ENCODE data around the gene RPS6KB1. TPM values are rescaled to one million over a fixed set of nuclear protein-coding genes. Genes with fewer than 3 reads are reported as not detected.

The RPS6KB1 gene
- total RNA-seq, 1 donor from 2014 or later, result 20.3 TPM

- Histone ChIP-seq H3K27me3 (ENCODE audit: low read depth) (no peaks in the 10 kb centered on the region), H3K9me3 (replicated peaks) (no peaks in the 10 kb centered on the region), H3K27ac (replicated peaks) (no peak overlapping the region), H3K36me3 (peaks cover 15% of the 10 kb centered on the region), H3K4me1 (peaks cover 7% of the 10 kb centered on the region), H3K4me3 (no peak overlapping the region)
- no peak for TF ChIP-seq CTCF (IDR thresholded peaks at IDR 0.05; ENCODE audit: borderline replicate concordance)
- intact Hi-C loops (cut with micrococcal nuclease), result no loop called here
- no peak for DNase-seq
Measured at GRCh38 chr17:59856859-59857794, 35.8 kb upstream of the RPS6KB1 start.

- peaks cover 25% of the 10 kb centered on the region for H3K36me3 ChIP-seq
- intact Hi-C loops (cut with micrococcal nuclease), result no loop called here
Measured at GRCh38 chr17:59858167-59858816, 34.6 kb upstream of the RPS6KB1 start.

GRCh38 chr17:59858932-59859331 is 34.0 kb upstream of the RPS6KB1 start:
- Histone ChIP-seq H3K4me1 (no peaks in the 10 kb centered on the region), H3K4me3 (no peak overlapping the region), H3K36me3 (peaks cover 29% of the 10 kb centered on the region), H3K27ac (replicated peaks) (no peak overlapping the region), H3K27me3 (ENCODE audit: low read depth) (no peaks in the 10 kb centered on the region), H3K9me3 (replicated peaks) (no peaks in the 10 kb centered on the region)
- intact Hi-C loops (cut with micrococcal nuclease), result no loop called here
- DNase-seq, result no peak
- no peak for TF ChIP-seq CTCF (IDR thresholded peaks at IDR 0.05; ENCODE audit: borderline replicate concordance)

More at GRCh38 chr17:59858167-59858816, 34.6 kb upstream of the RPS6KB1 start:
- Histone ChIP-seq H3K9me3 (replicated peaks) (no peaks in the 10 kb centered on the region), H3K27ac (replicated peaks) (no peak overlapping the region), H3K4me3 (no peak overlapping the region), H3K4me1 (peaks cover under 1% of the 10 kb centered on the region), H3K27me3 (ENCODE audit: low read depth) (no peaks in the 10 kb centered on the region)
- no peak for TF ChIP-seq CTCF (IDR thresholded peaks at IDR 0.05; ENCODE audit: borderline replicate concordance)
- DNase-seq, result no peak

GRCh38 chr17:59859444-59860025 is 33.4 kb upstream of the RPS6KB1 start:
- intact Hi-C loops (cut with micrococcal nuclease), result no loop called here
- Histone ChIP-seq H3K36me3 (peaks cover 33% of the 10 kb centered on the region), H3K9me3 (replicated peaks) (no peaks in the 10 kb centered on the region), H3K4me3 (no peak overlapping the region), H3K27me3 (ENCODE audit: low read depth) (no peaks in the 10 kb centered on the region), H3K27ac (replicated peaks) (no peak overlapping the region), H3K4me1 (no peaks in the 10 kb centered on the region)
- peak; percentile 55 for TF ChIP-seq CTCF (IDR thresholded peaks at IDR 0.05; ENCODE audit: borderline replicate concordance)
- no peak for DNase-seq

- H3K9me3 ChIP-seq (replicated peaks), result no peaks in the 10 kb centered on the region
- H3K4me3 ChIP-seq, result no peak overlapping the region
- H3K27ac ChIP-seq (replicated peaks), result peak overlapping the region; percentile 62
- no peak for TF ChIP-seq CTCF (IDR thresholded peaks at IDR 0.05; ENCODE audit: borderline replicate concordance)
- peaks cover 41% of the 10 kb centered on the region for H3K36me3 ChIP-seq
- no peaks in the 10 kb centered on the region for H3K27me3 ChIP-seq (ENCODE audit: low read depth)
- no peak for DNase-seq
- H3K4me1 ChIP-seq, result no peaks in the 10 kb centered on the region
- intact Hi-C loops (cut with micrococcal nuclease), result no loop called here
Measured at GRCh38 chr17:59863616-59864015, 29.3 kb upstream of the RPS6KB1 start.
